COLO668 (cell line): ENCODE results near the gene CDC20B.

Source experiments
- DNase-seq: peaks from one replicate; lab custom pipeline; 2025; ENCODE audit not compliant: unreplicated experiment; lab: John Stamatoyannopoulos, UW

The CDC20B gene

GRCh38 chr5:55172937-55173686 is at the start of gene CDC20B:
Gene CDC20B, minus strand, starts transcription at chr5:55173177. Its CDS starts 177 bp downstream, at chr5:55173000.
- peak; percentile 85 for DNase-seq

DNA sequence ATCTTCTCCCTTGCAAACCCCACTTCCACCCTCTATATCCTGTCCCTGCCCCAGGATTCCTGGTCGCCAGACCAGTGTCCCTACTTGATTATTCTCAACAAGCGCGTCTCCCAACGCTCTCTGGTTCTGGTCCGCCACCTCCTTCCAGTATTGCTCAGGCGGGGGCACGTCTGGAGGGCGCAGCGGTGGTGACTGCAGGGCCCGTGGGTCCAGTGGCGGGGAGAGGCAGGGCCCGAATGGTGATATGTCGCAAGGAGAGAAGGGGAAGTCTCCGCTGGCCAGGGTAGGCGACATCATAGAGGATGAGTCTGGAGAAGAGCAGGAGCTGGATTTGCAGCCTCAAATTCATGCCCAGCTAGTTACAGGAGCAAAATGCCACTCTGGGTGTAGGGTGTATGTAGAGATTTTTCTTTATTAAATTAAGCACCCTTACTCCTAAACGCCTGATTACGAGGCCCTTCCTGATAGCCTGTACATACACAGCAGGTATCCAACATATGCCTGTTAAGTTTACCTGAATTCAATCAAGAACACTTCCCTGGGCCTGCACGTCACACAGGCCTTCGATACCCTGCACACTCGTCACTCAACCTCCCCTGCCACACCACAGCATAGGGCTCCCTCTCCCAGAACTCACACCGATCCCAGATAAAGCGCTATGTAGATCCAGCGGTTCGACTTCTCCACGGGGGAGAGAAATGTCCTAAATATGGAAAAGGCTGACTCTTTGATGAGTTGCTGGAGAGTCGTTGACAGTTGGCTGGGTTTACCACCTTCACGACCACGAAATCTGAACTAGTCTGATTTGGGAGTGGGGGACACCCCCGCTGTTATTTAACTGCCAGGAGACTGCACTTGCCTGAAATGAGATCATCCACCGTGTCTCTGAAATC is 49.4 kb upstream of the CDC20B start:
- DNase-seq = no peak

- no peak for DNase-seq
Measured at GRCh38 chr5:55220433-55221185, 47.6 kb upstream of the CDC20B start.

DNA sequence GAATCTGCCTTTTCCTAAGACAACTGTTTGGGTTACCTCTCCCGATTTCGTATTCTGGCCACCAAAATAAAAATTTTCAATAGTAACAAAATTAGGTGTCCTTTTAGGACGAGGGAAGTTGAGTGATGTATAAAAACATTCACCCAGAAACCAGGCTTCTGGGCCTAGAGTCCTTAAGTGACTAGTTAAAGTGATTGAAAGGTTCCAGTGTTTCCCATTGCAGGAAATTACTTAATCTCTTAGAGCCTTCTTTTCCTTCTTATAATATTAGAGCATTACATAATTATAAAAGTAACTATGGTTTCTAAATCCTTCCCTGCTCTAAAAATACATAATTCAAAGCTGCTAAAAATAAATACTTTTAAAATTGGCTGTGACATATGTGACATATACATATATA is 46.8 kb upstream of the CDC20B start:
- no peak for DNase-seq

GRCh38 chr5:55218967-55219366 is 46.0 kb upstream of the CDC20B start:
- peak; percentile 84 for DNase-seq

DNA sequence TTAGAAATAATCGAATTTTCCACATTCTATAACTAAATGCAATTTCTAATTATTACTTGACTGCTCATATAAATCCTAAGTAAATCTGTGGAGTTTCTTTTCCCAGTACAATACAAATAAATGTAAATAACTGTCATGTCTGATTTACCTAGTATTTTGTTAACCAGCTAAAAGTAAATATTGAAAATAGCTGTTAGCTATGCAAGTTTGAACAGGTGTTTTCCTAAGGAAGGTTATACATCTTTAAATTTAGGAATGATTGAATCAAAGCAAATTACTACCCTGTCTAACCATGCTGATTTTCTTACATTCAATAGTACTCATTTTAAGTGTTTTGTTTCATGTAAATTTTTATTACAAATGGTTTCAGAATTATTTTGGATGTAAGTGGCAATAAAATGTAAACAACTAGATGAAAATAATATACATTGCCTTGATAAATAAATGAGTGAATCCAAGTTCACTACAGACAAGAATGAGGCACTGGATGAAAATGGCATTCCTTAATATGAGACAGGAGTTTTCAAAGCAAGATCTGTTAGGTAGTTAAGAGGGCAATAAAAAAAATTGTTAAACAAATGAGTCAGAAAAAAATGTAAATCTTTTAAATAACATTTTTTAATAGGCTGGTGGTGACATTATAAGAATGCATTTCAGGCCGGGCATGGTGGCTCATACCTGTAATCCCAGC is 38.4 kb upstream of the CDC20B start:
- DNase-seq = no peak

- DNase-seq = no peak
Measured at GRCh38 chr5:55205001-55205400, 32.0 kb upstream of the CDC20B start.

- no peak for DNase-seq
Measured at GRCh38 chr5:55191165-55191564, 18.2 kb upstream of the CDC20B start.

- peak; percentile 7 for DNase-seq
Measured at GRCh38 chr5:55188656-55189540, 15.9 kb upstream of the CDC20B start.

GRCh38 chr5:55187370-55187769 is 14.4 kb upstream of the CDC20B start:
- no peak for DNase-seq

DNA sequence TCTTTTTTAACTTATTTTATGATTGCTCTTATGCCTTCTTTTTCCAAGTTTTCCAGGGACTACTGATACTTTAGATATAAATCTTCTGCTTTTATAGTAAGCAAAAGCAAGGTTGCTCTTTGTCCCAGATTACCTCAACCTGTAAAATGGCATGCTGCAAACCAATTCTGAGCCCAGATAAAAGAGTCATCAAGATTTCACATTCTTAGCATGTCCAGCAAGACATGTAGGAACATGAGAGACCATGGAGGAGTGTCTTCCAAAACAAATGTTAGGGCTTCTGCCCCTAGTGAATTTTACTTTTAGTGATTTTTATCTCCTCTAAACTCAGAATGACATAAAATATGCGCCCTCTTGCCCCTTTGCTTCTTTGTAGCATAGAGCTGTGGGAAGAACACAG is 7.0 kb upstream of the CDC20B start:
- DNase-seq = no peak

DNA sequence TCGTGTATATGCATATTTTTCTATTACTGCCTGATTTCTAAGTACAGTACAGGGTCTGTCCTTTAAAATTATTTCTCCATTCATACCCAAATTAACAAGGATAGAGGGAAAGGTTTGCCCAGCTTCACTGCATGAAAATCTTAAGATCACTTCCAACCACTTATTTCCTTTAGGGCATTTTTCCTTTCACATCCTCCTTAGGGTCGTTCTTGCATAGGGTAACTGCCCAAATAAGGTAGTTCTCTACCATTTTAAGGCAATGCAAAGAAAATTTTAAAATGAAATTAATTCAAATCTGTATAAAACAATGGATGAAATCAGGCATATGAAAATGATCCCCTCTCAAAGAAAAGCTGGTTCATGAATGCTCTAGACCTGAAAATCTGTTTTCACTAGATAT is 4.1 kb upstream of the CDC20B start:
- no peak for DNase-seq

GRCh38 chr5:55176176-55176818 is 3.3 kb upstream of the CDC20B start:
- DNase-seq = peak; percentile 19

- no peak for DNase-seq
Measured at GRCh38 chr5:55175781-55176175, 2.8 kb upstream of the CDC20B start.

DNA sequence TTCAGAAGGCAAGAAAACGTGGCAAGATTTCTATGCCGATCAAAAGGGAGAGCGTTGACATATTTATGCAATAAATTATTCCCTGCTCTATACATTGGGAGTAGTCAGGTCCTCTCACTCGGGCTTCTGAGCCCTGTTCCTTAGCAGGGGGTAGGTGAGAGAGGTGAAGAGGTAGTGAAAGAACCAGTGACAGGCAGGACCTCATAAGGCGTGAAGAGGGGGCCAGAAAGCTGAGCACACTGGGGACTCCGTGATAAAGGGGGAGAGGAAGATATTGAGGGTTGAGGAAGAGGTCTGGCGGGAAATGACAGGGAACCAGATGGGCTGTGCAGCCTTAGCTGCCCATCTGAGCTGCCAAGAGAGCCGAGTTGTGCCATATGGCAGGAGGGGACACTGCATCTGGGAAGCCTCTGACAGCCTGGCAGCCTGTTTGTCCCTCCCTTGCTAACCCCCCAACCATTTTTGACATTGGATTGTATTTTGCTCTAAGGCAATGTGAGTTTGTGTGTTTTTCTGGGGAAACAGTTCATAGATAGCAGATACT is 782 bp upstream of the CDC20B start:
- DNase-seq = peak; percentile 3

DNA sequence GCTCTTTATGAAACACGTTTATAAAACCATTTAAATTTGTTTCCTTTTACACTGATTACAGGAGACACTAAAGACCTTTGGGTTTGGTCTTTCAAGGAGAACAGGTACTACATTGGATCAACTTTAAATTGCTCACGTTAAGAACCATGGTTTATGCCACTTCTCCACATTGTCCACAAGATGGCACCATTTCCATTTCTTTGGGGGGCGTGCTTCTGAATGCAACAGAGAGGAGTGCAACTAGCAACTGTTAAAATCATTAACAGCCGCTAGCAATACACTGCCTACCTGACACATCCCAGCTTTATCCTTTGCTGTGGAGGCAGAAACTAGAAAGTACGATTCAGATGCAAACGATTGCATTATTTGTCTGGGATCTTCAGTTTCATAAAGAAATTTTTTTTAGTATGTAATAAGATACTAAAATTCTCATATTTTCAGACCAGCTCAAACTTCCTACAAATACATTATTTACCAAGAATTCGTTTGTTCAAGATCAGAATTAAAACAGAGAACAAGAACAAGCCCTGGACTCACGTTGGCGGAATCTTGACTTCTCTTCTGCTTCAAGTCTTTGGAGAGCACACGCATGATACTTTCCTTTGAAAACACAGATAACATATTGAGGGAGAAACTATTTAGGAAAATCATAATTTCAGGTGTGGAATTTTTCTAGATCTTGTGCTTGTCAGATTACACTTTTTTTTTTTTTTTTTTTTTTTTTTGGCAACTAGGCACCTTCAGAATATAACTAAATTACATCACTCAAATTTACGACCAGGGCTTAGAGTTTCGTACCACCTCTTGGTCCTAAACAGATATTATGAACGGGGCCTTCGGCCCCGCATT is 702 bp downstream of the CDC20B start:
- DNase-seq = peak; percentile 38

DNA sequence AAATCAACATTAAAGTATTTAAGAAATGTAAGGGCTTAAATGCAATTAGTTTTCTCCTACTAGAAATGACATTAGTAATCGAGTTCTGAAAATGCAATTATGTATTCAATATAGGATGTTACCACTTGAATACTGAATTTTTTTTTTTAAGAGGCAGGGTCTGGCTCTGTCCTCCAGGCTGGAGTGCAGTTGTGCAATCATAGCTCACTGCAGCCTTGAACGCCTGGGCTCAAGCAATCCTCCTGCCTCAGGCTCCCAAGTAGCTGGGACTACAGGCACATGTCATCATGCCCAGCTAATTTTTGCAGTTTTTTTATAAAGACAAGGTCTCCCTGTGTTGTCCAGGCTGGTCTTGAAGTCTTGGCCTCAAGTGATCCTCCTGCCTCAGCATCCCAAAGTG is 1.5 kb downstream of the CDC20B start:
- no peak for DNase-seq

- DNase-seq = no peak
Measured at GRCh38 chr5:55162666-55163065, 10.3 kb downstream of the CDC20B start.
